ENCODE measurements around the gene WDR76.
A peak's percentile ranks its signal among the peaks of the same experiment; 100 is the strongest.

Gene WDR76

GRCh38 chr15:43868406-43868805 lies 41.6 kb downstream of the WDR76 start:
- Histone ChIP-seq H3K27me3 (ENCODE audit: insufficient read depth, poor library complexity, severe bottlenecking) (no peaks in the 10 kb centered on the region), H3K4me3 (replicated peaks; ENCODE audit: insufficient read depth, low read length) (no peak overlapping the region), H3K27ac (replicated peaks) (no peak overlapping the region)
- TF ChIP-seq CTCF (IDR thresholded peaks at IDR 0.05; ENCODE audit: insufficient read depth, low read length), result no peak
- no peak for DNase-seq (ENCODE audit: low read depth in 1 of 2, low spot score in 1 of 2)

- no peak for TF ChIP-seq SPI1 (IDR thresholded peaks at IDR 0.05; ENCODE audit: borderline replicate concordance, low read depth)
- TF ChIP-seq POLR2AphosphoS5 (IDR thresholded peaks at IDR 0.05; ENCODE audit: low read depth), result no peak
- no peak for TF ChIP-seq GABPA (IDR thresholded peaks at IDR 0.05; ENCODE audit: low read depth)
- TF ChIP-seq REST (IDR thresholded peaks at IDR 0.05; ENCODE audit: insufficient replicate concordance, low read depth), result no peak
- no peak for TF ChIP-seq CTCF (IDR thresholded peaks at IDR 0.05; ENCODE audit: insufficient read depth, low read length)
- no peaks in the 10 kb centered on the region for H3K27me3 ChIP-seq (ENCODE audit: insufficient read depth, poor library complexity, severe bottlenecking)
- no peak overlapping the region for H3K27ac ChIP-seq (replicated peaks)
- no peak overlapping the region for H3K4me3 ChIP-seq (replicated peaks; ENCODE audit: insufficient read depth, low read length)
- no peak for DNase-seq (ENCODE audit: low read depth in 1 of 2, low spot score in 1 of 2)
Observed at GRCh38 chr15:43871835-43872234, 45.0 kb downstream of the WDR76 start.

- H3K4me3 ChIP-seq (replicated peaks; ENCODE audit: insufficient read depth, low read length), result no peak overlapping the region
- peak; percentile 24 for TF ChIP-seq CTCF (IDR thresholded peaks at IDR 0.05; ENCODE audit: insufficient read depth, low read length)
- TF ChIP-seq GABPA (IDR thresholded peaks at IDR 0.05; ENCODE audit: low read depth), result no peak
- peak; percentile 28 to 29 for DNase-seq (ENCODE audit: low read depth in 1 of 2, low spot score in 1 of 2)
- no peaks in the 10 kb centered on the region for H3K27me3 ChIP-seq (ENCODE audit: insufficient read depth, poor library complexity, severe bottlenecking)
- H3K27ac ChIP-seq (replicated peaks), result no peak overlapping the region
Observed at GRCh38 chr15:43872416-43873020, 45.7 kb downstream of the WDR76 start.

GRCh38 chr15:43873651-43874050 lies 46.8 kb downstream of the WDR76 start:
- TF ChIP-seq GABPA (IDR thresholded peaks at IDR 0.05; ENCODE audit: low read depth) (no peak), CTCF (IDR thresholded peaks at IDR 0.05; ENCODE audit: insufficient read depth, low read length) (no peak), REST (IDR thresholded peaks at IDR 0.05; ENCODE audit: insufficient replicate concordance, low read depth) (no peak), POLR2AphosphoS5 (IDR thresholded peaks at IDR 0.05; ENCODE audit: low read depth) (no peak), SPI1 (IDR thresholded peaks at IDR 0.05; ENCODE audit: borderline replicate concordance, low read depth) (no peak)
- no peak overlapping the region for H3K27ac ChIP-seq (replicated peaks)

More at GRCh38 chr15:43873651-43874050, 46.8 kb downstream of the WDR76 start:
- Histone ChIP-seq H3K27me3 (ENCODE audit: insufficient read depth, poor library complexity, severe bottlenecking) (no peaks in the 10 kb centered on the region), H3K4me3 (replicated peaks; ENCODE audit: insufficient read depth, low read length) (no peak overlapping the region)
- no peak for DNase-seq (ENCODE audit: low read depth in 1 of 2, low spot score in 1 of 2)

Measured in HL-60 (cell line).